HEK293 (cell line): ENCODE measurements around the gene SHMT2.

Source experiments
- ELK4 ChIP-seq: IDR thresholded peaks from 2 replicates; pipeline ENCODE4 v1.6.1; 2011; ENCODE audit warnings: mild to moderate bottlenecking, low read depth, low read length, borderline replicate concordance
- GLI2 ChIP-seq: fragments of 450-650 bp; formaldehyde crosslinking; IDR thresholded peaks from 2 replicates; pipeline ENCODE4; 2017; ENCODE audit warnings: missing biosample characterization, missing genetic modification characterization, low read depth, borderline replicate concordance
- KLF16 ChIP-seq: fragments of 450-650 bp; formaldehyde crosslinking; IDR thresholded peaks from 2 replicates; pipeline ENCODE4 v1.5.1; 2017; ENCODE audit warnings: missing biosample characterization, missing genetic modification characterization
- PATZ1 ChIP-seq: fragments of 450-650 bp; formaldehyde crosslinking; IDR thresholded peaks from 2 replicates; pipeline ENCODE4 v1.5.1; 2016; ENCODE audit warnings: missing biosample characterization, missing genetic modification characterization
- PRDM1 ChIP-seq: fragments of 450-650 bp; formaldehyde crosslinking; IDR thresholded peaks from 2 replicates; pipeline ENCODE4; 2016; ENCODE audit warnings: missing biosample characterization, missing genetic modification characterization
- ZFP3 ChIP-seq: fragments of 450-650 bp; formaldehyde crosslinking; IDR thresholded peaks from 2 replicates; pipeline ENCODE4 v1.5.1; 2016; ENCODE audit warnings: low read depth, missing biosample characterization, missing genetic modification characterization
- ZFP37 ChIP-seq: fragments of 450-650 bp; formaldehyde crosslinking; IDR thresholded peaks from 2 replicates; pipeline ENCODE4 v1.5.1; 2016; ENCODE audit warnings: missing biosample characterization, missing genetic modification characterization
- ZNF112 ChIP-seq: fragments of 450-650 bp; formaldehyde crosslinking; IDR thresholded peaks from 2 replicates; pipeline ENCODE4 v1.5.0; 2017; ENCODE audit warnings: missing biosample characterization, missing genetic modification characterization
- ZNF114 ChIP-seq: fragments of 450-650 bp; formaldehyde crosslinking; IDR thresholded peaks from 2 replicates; pipeline ENCODE4 v1.5.0; 2017; ENCODE audit warnings: missing biosample characterization, missing genetic modification characterization
- ZNF132 ChIP-seq: fragments of 450-650 bp; formaldehyde crosslinking; IDR thresholded peaks from 2 replicates; pipeline ENCODE4 v1.5.1; 2017; ENCODE audit warnings: missing biosample characterization, missing genetic modification characterization, borderline replicate concordance
- ZNF280D ChIP-seq: fragments of 450-650 bp; formaldehyde crosslinking; IDR thresholded peaks from 2 replicates; pipeline ENCODE4 v1.5.1; 2016; ENCODE audit warnings: missing biosample characterization, missing genetic modification characterization
- ZNF514 ChIP-seq: fragments of 450-650 bp; formaldehyde crosslinking; IDR thresholded peaks from 2 replicates; pipeline ENCODE4 v1.5.1; 2016; ENCODE audit warnings: missing biosample characterization, missing genetic modification characterization
- ZNF558 ChIP-seq: fragments of 450-650 bp; formaldehyde crosslinking; IDR thresholded peaks from 2 replicates; pipeline ENCODE4 v1.5.1; 2016; ENCODE audit warnings: missing biosample characterization, missing genetic modification characterization
- ZNF658 ChIP-seq: fragments of 450-650 bp; formaldehyde crosslinking; IDR thresholded peaks from 2 replicates; pipeline ENCODE4; 2016; ENCODE audit warnings: missing biosample characterization, missing genetic modification characterization
- ZNF776 ChIP-seq: fragments of 450-650 bp; formaldehyde crosslinking; IDR thresholded peaks from 2 replicates; pipeline ENCODE4 v1.5.0; 2017; ENCODE audit warnings: missing biosample characterization, missing genetic modification characterization, borderline replicate concordance
- ZNF791 ChIP-seq: fragments of 450-650 bp; formaldehyde crosslinking; IDR thresholded peaks from 2 replicates; pipeline ENCODE4 v1.5.1; 2016; ENCODE audit warnings: missing biosample characterization, missing genetic modification characterization
- ZSCAN30 ChIP-seq: fragments of 450-650 bp; IDR thresholded peaks from 2 replicates; pipeline ENCODE4 v1.5.1; 2018; ENCODE audit warnings: missing biosample characterization, mild to moderate bottlenecking, missing genetic modification characterization, moderate library complexity
- TF ChIP-seq, protein P1 (sequence below): fragments of 450-650 bp; formaldehyde crosslinking; IDR thresholded peaks from 2 replicates; pipeline ENCODE4 v1.5.1; 2016; ENCODE audit warnings: missing biosample characterization, missing genetic modification characterization, borderline replicate concordance
- TF ChIP-seq, protein P2 (sequence below): fragments of 450-650 bp; formaldehyde crosslinking; IDR thresholded peaks from 2 replicates; pipeline ENCODE4 v1.5.1; 2017; ENCODE audit warnings: missing biosample characterization, missing genetic modification characterization
- TF ChIP-seq, protein P3 (sequence below): fragments of 450-650 bp; formaldehyde crosslinking; IDR thresholded peaks from 2 replicates; pipeline ENCODE4 v1.5.1; 2016; ENCODE audit warnings: missing biosample characterization, missing genetic modification characterization
- TF ChIP-seq, protein P4 (sequence below): sonication (generic); formaldehyde crosslinking; IDR thresholded peaks from 2 replicates; pipeline ENCODE4 v1.8.1; 2022; ENCODE audit warnings: mild to moderate bottlenecking, moderate library complexity, missing genetic modification reagents
- TF ChIP-seq, protein P5 (sequence below): fragments of 450-650 bp; formaldehyde crosslinking; IDR thresholded peaks from 2 replicates; pipeline ENCODE4 v1.5.1; 2016; ENCODE audit warnings: missing biosample characterization, missing genetic modification characterization, borderline replicate concordance

Gene SHMT2

DNA sequence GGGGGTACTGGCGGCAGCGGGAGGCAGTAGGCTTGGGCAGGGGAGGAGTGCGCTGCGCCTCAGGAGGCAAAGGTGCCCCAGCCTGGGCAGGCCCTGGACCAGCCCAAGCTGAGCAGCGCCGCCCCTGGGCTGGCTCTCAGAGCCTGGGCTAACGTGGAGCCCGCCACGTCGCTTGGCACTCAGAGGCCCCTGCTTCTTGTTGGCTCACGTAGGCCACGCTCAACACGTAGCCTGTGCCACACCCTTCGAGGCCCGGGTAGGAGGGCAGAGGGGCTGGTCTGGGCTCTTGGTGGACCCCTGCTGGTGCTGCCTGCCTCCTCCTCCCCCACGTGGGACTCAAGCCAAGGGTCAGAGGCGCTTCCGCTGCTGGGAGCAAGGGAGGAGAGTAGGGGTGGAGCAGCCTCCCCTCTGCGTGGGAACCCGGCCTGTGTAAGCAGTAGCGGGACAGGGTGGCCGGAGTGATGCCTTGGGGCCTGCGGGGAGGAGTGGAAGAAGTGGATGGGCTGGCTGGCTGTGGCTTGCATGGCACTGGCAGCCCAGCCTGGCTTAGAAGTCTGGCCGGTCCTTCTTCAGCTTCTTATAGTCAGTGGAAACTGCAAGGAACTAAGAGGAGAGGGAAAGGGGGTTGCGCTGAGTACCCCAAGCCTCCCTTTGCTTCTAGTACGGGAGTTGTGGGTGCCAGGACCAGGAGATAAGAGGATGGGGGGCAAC, 5.7 kb downstream of the SHMT2 start (continued):
- TF ChIP-seq PATZ1 (tag by site-specific recombination): peak; percentile 88
- peak; percentile 79; the same call in 1 of the 2 replicates for TF ChIP-seq KLF16 (tag by site-specific recombination)
- TF ChIP-seq ZNF132: no peak
- no peak for TF ChIP-seq PRDM1 (tag by site-specific recombination)
- no peak for TF ChIP-seq ZNF514 (tag by site-specific recombination)
- no peak for TF ChIP-seq ZNF112
- no peak for TF ChIP-seq ELK4
- no peak for TF ChIP-seq ZFP3 (tag by site-specific recombination)
- TF ChIP-seq ZNF791 (tag by site-specific recombination): no peak
- no peak for TF ChIP-seq ZNF776 (tag by site-specific recombination)
- TF ChIP-seq ZNF558 (tag by site-specific recombination): no peak
- no peak for TF ChIP-seq ZNF658
- TF ChIP-seq, protein P1, sequence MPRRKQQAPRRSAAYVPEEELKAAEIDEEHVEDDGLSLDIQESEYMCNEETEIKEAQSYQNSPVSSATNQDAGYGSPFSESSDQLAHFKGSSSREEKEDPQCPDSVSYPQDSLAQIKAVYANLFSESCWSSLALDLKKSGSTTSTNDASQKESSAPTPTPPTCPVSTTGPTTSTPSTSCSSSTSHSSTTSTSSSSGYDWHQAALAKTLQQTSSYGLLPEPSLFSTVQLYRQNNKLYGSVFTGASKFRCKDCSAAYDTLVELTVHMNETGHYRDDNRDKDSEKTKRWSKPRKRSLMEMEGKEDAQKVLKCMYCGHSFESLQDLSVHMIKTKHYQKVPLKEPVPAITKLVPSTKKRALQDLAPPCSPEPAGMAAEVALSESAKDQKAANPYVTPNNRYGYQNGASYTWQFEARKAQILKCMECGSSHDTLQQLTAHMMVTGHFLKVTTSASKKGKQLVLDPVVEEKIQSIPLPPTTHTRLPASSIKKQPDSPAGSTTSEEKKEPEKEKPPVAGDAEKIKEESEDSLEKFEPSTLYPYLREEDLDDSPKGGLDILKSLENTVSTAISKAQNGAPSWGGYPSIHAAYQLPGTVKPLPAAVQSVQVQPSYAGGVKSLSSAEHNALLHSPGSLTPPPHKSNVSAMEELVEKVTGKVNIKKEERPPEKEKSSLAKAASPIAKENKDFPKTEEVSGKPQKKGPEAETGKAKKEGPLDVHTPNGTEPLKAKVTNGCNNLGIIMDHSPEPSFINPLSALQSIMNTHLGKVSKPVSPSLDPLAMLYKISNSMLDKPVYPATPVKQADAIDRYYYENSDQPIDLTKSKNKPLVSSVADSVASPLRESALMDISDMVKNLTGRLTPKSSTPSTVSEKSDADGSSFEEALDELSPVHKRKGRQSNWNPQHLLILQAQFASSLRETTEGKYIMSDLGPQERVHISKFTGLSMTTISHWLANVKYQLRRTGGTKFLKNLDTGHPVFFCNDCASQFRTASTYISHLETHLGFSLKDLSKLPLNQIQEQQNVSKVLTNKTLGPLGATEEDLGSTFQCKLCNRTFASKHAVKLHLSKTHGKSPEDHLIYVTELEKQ (tag by site-specific recombination): no peak
- TF ChIP-seq GLI2 (tag by site-specific recombination): no peak
- TF ChIP-seq ZSCAN30 (tag by site-specific recombination): no peak
- TF ChIP-seq, protein P2, sequence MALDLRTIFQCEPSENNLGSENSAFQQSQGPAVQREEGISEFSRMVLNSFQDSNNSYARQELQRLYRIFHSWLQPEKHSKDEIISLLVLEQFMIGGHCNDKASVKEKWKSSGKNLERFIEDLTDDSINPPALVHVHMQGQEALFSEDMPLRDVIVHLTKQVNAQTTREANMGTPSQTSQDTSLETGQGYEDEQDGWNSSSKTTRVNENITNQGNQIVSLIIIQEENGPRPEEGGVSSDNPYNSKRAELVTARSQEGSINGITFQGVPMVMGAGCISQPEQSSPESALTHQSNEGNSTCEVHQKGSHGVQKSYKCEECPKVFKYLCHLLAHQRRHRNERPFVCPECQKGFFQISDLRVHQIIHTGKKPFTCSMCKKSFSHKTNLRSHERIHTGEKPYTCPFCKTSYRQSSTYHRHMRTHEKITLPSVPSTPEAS (tag by site-specific recombination): no peak
- TF ChIP-seq ZNF114 (tag by site-specific recombination): no peak
- TF ChIP-seq, protein P3, sequence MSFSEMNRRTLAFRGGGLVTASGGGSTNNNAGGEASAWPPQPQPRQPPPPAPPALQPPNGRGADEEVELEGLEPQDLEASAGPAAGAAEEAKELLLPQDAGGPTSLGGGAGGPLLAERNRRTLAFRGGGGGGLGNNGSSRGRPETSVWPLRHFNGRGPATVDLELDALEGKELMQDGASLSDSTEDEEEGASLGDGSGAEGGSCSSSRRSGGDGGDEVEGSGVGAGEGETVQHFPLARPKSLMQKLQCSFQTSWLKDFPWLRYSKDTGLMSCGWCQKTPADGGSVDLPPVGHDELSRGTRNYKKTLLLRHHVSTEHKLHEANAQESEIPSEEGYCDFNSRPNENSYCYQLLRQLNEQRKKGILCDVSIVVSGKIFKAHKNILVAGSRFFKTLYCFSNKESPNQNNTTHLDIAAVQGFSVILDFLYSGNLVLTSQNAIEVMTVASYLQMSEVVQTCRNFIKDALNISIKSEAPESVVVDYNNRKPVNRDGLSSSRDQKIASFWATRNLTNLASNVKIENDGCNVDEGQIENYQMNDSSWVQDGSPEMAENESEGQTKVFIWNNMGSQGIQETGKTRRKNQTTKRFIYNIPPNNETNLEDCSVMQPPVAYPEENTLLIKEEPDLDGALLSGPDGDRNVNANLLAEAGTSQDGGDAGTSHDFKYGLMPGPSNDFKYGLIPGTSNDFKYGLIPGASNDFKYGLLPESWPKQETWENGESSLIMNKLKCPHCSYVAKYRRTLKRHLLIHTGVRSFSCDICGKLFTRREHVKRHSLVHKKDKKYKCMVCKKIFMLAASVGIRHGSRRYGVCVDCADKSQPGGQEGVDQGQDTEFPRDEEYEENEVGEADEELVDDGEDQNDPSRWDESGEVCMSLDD (tag by site-specific recombination): no peak
- TF ChIP-seq, protein P4, sequence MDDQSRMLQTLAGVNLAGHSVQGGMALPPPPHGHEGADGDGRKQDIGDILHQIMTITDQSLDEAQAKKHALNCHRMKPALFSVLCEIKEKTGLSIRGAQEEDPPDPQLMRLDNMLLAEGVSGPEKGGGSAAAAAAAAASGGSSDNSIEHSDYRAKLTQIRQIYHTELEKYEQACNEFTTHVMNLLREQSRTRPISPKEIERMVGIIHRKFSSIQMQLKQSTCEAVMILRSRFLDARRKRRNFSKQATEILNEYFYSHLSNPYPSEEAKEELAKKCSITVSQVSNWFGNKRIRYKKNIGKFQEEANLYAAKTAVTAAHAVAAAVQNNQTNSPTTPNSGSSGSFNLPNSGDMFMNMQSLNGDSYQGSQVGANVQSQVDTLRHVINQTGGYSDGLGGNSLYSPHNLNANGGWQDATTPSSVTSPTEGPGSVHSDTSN (CRISPR knock-in tag): no peak
- no peak for TF ChIP-seq ZFP37
- no peak for TF ChIP-seq ZNF280D (tag by site-specific recombination)
- TF ChIP-seq, protein P5, sequence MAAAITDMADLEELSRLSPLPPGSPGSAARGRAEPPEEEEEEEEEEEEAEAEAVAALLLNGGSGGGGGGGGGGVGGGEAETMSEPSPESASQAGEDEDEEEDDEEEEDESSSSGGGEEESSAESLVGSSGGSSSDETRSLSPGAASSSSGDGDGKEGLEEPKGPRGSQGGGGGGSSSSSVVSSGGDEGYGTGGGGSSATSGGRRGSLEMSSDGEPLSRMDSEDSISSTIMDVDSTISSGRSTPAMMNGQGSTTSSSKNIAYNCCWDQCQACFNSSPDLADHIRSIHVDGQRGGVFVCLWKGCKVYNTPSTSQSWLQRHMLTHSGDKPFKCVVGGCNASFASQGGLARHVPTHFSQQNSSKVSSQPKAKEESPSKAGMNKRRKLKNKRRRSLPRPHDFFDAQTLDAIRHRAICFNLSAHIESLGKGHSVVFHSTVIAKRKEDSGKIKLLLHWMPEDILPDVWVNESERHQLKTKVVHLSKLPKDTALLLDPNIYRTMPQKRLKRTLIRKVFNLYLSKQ (tag by site-specific recombination): no peak
